22Rv1 (cell line): ENCODE measurements around the gene EFCAB7.
"Not testable (repeated sequence)": the region's sequence is repeated elsewhere in the genome, so short reads cannot be mapped to it uniquely, and the experiment has no call there.

Experiments
- H3K27ac ChIP-seq: fragments of 450-650 bp; 2 replicates; pipeline ENCODE4 v1.5.1; 2017
- CTCF ChIP-seq: fragments of 450-650 bp; IDR thresholded peaks from 2 replicates; pipeline ENCODE4 v1.5.1; 2017; ENCODE audit warnings: mild to moderate bottlenecking
- ZFX ChIP-seq: fragments of 450-650 bp; IDR thresholded peaks from 2 replicates; pipeline ENCODE4 v1.6.1; 2017; ENCODE audit warnings: antibody characterized with exemption, borderline replicate concordance

EFCAB7 gene

GRCh38 chr1:63569640-63570316, 46.5 kb downstream of the EFCAB7 start:
- TF ChIP-seq CTCF (no peak), ZFX (no peak)
- H3K27ac ChIP-seq: no peak overlapping the region

- not testable (repeated sequence) for H3K27ac ChIP-seq
These were observed 49.4 kb downstream of the EFCAB7 start for GRCh38 chr1:63572686-63573085.

GRCh38 chr1:63574203-63574796, 51.0 kb downstream of the EFCAB7 start:
- H3K27ac ChIP-seq: not testable (repeated sequence)

- peak; percentile 85 for TF ChIP-seq CTCF
- no peak for TF ChIP-seq ZFX
- H3K27ac ChIP-seq: no peak overlapping the region
These were observed 52.1 kb downstream of the EFCAB7 start for GRCh38 chr1:63575340-63575826.

GRCh38 chr1:63586326-63586725, 63.0 kb downstream of the EFCAB7 start:
- H3K27ac ChIP-seq: not testable (repeated sequence)

GRCh38 chr1:63590166-63590560, 66.8 kb downstream of the EFCAB7 start:
- no peak overlapping the region for H3K27ac ChIP-seq
- TF ChIP-seq ZFX (no peak), CTCF (no peak)

- peak overlapping the region; percentile 73 for H3K27ac ChIP-seq
- TF ChIP-seq ZFX (no peak), CTCF (no peak)
These were observed 69.4 kb downstream of the EFCAB7 start for GRCh38 chr1:63592536-63593302.

- TF ChIP-seq CTCF: no peak
- TF ChIP-seq ZFX: no peak
- H3K27ac ChIP-seq: peak within 1 kb of the TSS; percentile 73
These were observed 70.1 kb downstream of the EFCAB7 start, which contains the start of gene PGM1 for GRCh38 chr1:63593303-63593885. PGM1 (plus strand) TSS chr1:63593411; CDS start chr1:63593489, 78 bp downstream.
